GM21723 (cell line): Measurements from ENCODE around the gene KCNQ1OT1.
"Not testable (repeated sequence)": the region's sequence is repeated elsewhere in the genome, so short reads cannot be mapped to it uniquely, and the experiment has no call there.

Experiments used
- ATAC-seq: cut with Tn5 transposase; IDR thresholded peaks from one replicate; pipeline ENCODE4 v1.9.1; 2021; ENCODE audit warnings: mild to moderate bottlenecking, moderate library complexity; ENCODE audit not compliant: unreplicated experiment

Gene KCNQ1OT1

DNA sequence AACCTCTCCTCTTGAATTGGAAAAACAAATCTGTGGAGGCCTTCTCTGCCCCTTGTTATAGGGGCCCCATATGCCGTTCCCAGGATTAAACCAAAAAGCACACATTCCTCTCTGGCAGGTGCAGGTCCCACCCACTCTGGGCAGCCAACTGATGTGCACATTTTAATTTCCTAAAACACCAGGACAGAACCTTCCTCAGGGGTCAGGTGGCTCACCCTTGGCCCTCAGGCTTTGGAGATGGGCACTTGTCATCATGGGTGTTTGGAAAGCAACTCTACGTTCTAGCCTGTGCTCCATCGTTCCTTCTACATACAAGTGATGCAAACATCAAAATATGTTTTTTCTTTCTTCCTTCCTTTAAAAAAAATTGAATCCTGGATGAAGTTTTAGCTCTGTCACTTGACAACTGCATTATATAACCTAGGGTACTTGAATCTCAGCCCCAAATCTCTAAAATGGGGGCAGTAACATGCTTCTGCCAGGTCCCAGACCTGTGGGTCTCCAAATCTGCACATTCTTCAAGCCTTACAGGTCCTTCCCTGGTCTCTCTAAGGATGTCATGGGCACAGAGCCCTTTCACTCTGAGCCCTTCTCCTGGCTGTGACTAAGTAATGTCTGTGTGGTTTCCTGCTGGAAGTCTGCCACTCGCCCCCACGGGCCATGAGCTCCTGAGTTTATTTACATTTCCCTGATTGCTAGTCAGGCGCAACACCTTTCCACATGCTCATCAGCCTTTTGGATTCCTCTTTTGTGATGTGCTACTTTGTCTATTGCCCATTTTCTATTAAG is 43.8 kb downstream of the KCNQ1OT1 start:
- no peak for ATAC-seq

DNA sequence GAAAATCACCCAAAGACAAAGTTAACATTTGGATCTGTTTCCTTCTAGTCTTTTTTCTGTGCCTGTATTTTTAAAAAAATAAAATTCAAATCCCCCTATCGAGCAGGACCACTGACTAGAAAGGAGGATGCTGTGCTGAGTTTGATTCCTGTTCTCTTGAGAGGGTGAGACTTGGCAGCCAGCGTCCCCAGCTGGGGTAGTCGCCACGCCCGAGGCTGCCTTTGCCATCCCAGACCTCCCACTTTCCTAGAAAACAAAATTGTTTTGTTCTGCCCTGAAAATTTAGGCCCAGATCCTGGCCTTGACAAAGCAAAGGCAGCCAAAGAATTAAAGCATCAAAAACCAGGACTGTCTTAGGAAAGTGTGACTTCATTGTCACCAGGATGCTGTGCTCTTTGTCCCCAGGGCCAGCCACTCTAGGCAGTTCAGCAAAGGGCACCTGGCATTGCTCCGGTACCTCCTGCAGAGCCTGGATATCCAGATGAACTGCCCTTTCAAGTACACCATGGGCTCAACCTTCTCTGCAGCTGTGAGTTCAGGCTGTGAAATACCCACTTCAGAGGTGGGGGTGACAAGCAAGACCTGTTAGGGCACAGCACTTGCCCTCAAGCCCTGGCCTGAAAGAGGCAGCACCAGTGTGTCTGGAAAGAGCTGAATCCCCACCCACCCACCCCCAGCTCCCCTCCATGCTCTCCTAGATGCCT is 44.6 kb downstream of the KCNQ1OT1 start:
- no peak for ATAC-seq

DNA sequence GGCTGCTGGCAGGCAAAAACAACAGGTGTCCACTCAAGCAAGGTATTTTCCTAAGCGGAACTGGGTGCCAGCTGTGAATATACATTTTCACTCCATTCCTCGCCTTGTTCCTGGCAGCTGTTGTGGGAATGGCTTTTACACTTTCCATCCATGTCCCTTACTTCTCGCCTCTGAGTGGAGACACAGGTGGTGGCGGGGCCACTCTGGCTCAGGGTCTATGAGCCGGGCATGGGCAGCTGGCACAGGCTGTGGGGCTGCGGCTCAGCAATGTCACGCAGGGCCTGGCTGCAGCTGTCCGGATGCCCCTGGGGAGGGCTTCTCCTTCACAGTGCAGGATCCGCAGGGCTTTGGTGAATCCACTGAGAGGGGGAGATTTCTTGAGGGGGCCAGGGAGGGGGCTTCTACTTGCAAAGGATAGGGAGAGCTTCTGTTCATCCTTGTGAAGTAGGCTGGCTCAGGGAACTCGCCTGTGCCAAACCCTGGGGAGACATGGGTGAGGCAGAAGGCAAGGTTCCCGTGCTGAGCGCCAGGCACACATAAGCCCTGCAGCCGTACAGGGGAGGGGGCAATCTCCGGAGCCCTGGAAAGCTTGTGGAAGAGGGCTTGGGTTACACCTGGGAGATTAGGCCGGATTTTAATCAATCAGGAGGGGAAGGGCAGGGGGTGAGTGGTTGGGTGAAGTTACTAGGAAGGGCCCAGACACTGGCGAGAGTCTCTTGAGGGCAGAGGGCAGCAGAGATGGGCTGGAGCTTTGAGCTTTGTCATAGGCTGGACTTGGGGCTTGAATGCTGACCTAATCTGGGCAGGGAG is 45.7 kb downstream of the KCNQ1OT1 start:
- no peak for ATAC-seq

DNA sequence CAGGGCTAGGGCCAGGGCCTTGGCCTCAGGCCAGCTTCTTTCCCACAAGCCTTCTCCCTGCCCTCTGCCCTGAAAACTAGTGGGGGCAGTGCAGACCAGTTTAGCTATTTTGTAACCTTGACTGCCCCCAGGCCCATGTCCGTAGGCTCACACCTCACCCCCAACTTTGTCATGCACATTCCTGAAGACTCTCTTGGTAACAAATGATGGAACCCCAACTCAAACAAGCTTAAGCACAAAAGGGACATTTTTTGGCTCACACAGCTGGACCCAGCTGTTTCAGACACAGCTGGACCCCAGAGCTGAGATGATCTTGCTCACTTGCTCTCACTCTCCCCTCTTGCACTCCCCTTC is 46.6 kb downstream of the KCNQ1OT1 start:
- ATAC-seq, result no peak

DNA sequence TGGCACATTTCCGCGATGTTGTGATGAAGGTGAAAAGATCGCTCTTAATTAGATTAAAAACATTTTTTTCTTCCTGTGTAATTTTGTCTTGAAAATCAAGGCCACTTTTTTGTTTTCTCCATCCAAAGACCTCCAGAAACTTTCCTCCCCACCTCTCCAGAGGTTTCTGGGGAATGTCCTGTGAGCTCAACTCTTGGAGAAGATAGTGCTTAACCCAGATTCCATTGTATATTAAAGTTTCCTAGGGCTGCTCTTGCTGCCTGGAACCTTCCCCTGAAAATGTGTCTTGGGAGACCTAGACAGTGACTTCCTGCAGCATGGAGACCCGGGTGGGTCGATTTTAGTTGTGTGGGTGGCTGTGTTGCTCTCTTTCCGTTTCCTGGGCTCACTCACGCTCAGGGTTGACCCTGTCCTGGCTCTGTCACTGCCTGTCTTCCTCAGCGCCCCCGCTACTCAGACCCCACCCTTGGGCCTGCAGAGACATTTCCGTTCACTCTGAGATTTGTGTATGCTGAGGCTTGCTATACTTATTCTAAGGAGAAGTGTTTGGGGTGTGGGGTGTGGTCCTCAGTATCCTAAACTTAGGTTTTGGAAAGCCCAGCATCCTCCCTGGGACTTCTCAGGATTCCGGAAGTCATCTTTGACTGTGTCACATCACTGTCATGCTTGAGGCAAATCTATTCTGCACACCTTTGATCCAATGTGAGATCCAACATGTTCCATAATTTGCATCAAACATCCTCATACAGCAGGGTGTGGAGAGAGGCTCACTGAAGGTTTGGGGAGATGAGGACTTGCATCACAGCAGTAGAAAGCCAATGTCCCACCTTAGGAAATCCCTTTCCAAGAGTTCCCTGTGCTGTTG is 47.2 kb downstream of the KCNQ1OT1 start:
- ATAC-seq, result no peak

DNA sequence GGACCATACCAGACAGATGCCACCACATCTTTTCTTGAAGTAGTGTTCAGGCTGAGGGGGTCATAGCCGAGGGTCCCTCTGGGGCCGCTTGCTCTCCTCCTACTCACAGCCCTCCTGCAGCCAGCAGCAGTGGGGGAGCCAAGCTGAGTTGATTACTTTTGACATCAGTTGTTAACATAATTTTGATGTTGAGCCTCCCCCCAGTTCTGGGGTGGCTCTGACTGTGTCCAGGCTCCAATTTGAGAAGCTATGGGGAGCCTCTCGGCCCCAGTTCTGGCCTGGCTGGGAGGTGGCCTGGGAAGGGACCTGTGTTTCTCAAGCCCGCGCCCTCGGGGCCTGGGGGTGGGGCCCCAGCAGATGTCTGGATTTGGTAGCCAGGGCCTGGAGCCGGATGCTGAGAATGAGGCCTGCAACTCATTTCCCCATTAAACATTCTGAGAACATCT is 47.9 kb downstream of the KCNQ1OT1 start:
- ATAC-seq, result no peak

DNA sequence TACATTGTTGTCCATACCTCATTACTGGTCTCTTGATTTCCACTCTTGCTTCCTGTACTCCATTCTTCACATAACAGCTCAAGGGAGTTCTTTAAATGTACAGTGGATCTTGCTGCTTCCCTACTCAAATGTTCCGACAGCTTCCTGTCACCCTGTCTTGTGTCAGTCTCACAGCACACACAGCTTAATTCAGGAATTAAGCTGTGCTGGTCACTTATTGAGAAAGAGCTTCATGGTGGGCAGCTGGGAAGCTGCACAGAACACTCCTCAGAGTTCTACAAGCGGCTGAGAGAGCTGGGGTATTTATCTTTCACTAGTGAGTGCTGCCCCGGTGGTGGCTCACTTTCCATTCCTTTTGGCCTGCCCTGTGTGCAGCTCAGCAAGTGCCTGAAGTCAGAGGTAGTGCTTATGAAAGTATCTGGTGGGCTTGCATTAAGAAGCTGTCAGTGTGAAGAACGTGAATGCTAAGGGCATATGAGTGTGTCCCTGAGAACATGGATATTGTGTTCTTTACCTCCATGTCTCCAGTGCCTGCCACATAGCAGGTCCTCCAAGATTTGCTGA is 48.7 kb downstream of the KCNQ1OT1 start:
- ATAC-seq, result no peak

DNA sequence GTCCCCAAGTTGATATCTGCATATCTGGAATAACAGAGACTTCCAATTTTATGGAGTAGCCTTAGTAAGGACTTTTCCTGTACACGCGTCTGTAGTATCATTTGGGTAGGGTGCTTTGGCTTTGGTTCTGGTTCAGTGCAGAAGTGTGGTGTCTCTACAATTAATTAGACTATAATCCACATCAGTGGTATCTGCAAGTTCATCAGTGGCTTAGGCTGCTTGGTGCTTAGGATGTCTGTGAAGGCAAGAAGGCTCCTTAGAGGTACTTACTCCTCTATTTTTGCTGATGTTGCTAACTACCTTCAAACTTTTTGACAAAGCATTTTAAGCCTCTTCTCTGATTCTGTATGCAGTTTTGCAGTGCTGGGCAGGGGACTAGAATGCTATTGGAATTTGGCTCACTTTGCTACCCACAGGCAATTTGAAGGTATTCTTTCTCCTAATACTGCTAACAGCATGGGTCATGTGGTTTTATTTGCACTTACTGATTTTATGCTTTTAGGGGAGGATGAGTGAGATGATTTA is 49.4 kb downstream of the KCNQ1OT1 start:
- no peak for ATAC-seq

DNA sequence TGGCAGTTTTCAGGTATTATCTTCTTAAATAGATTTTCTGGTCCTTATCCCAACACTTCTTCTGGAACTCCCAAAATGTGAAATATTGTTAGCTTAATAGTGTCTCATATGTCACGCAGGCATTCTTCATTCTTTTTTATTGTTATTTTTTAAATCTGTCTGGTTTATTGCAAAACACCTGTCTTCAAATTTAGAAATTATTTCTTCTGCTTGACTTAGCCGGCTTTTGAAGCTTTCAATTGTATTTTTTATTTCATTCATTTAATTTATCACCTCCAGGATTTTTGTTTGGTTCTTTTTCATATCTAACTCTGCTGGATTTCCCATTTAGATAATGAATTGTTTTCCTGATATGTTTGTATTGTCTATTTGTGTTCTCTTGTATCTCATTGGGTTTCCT is 49.9 kb downstream of the KCNQ1OT1 start:
- ATAC-seq, result no peak

DNA sequence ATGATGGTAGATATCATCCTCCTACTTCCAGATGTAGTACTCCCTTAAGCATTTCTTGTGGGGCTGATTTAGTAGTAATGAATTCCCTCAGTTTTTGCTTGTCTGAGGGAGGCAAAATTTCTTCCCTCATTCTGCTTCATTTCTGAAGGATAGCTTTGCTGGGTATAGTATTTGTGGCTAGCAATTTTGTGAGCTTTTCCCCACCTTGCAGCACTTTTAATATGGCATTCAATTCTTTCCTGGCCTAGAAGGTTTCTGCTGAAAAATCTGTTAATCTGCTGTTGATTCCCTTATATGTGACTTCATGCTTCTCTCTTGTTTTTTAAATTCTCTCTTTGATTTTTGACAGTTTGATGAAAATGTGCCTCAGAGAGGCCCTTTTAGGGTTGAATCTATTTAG is 50.4 kb downstream of the KCNQ1OT1 start:
- ATAC-seq, result no peak

DNA sequence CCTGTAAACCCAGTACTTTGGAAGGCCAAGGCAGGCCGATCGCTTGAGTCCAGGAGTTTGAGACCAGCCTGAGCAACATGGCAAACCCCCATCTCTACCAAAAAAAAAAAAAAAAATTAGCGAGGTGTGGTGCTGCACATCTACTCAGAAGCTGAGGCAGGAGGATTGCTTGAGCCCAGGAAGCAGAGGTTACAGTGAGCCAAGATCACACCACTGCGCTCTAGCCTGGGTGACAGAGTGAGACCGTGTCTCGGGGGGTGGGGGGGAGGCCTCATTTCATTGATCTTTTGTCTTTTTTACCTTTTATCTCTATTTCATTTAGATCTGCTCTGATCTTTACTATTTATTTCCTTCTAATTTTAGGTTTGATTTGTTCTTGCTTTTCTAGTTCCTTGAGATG is 51.8 kb downstream of the KCNQ1OT1 start:
- ATAC-seq, result no peak

DNA sequence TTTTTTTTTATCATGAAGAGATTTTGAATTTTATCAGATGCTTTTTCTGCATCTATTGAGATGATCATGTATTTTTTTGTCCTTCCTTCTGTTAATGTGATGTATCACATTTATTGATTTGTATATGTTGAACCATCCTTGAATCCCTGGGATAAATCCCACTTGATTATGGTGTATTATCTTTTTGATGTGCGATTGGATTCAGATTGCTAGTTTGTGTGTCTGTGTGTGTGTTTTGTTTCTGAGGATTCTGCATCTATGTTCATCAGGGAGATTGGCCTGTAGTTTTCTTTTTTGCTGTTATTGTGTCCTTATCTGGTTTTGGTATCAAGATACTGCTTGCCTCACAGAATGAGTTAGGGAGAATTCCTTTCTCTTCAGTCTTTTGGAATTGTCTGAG is 52.6 kb downstream of the KCNQ1OT1 start:
- no peak for ATAC-seq

DNA sequence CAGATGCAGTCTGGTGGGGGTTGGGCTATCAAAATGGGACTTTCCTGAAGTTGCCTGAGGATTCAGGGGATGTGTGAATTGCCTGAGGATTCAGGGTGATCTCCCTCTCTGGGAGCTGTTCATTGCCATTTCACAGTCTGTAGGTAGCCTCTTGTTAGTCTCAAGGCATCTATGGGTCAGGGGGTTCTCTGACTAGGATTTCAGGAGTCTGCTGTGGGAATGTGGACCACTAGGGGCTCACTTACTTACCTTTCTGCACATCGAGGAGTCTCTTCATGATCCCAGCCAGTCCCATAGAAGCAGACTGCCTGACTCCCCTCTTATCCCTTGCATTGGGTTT is 54.0 kb downstream of the KCNQ1OT1 start:
- ATAC-seq, result no peak

DNA sequence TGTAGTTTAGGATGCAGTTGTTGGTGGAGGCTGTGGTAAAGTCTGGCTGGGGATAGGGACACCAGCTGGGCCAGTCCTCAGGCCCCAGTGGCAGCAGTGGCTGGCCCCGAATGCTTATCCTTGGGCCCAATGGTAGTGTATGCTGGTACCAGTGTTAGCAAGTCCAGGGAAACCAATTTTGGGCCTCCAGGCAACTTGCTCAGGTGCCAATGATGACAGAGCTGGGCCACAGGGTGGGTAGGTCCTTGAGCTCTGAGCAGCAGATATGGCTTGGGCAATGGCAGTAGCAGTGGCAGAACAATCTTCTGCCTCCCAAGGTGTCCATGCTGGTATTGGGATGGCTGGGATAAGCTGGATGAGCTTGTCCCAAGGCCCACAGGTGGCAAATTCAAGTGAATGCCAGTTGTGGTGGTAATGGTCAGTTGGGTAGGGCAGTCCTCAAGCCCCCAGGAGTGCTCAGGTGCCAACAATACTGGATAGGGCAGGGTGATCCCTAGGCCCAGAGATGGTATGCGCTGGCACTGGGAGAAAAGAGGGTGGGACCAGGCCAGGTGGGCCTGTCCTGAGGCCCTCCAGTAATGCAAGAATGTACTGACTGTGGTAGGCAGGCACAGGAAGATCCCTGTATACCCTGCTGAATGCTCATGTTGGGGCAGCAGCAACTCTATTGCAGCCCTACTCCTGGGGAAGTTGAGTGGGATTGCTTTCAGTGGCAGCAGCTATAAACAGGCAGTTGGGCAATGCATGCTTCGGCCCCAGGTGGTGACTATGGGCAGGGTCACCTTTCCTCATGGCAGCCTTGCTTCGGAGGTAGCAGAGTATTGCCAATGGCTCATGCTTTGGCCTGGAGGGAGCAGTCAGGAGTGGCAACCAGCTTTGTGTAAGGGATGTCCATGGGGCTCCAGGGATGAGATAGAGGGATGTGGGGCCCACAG is 54.7 kb downstream of the KCNQ1OT1 start:
- no peak for ATAC-seq

DNA sequence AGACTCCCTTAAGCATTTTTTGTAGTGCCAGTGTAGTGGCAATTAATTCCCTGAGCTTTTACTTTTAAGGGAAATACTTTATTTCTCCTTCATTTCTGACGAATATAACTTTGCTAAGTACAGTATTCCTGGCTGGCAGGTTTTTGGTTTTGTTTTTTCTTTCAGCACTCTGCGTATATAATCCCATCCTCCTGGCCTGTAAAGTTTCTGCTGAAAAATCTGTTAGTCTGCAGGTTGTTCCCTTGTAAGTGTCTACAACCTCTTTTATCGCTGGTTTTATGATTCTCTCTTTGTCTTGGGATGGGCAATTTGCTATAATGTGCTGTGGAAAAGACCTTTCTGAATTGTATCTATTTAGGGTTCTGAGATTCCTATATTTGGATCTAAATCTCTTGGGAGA is 56.0 kb downstream of the KCNQ1OT1 start:
- ATAC-seq, result no peak

DNA sequence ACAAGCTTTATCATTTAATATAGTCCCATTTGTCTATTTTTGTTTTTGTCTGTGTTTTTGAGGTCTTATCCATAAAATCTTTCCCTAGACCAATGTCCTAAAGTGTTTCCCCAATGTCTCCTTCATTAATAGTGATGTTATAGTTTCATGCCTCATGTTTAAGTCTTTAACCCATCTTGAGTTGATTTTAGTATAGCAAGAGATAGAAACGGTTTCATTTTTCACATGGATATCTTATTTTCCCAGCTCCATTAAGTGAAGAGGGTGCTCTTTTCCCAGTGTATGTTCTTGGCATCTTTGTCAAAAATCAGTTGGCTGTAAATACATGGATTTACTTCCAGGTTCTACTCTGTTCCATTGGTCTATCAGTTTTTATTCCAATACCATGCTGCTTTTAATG is 58.2 kb downstream of the KCNQ1OT1 start:
- no peak for ATAC-seq

DNA sequence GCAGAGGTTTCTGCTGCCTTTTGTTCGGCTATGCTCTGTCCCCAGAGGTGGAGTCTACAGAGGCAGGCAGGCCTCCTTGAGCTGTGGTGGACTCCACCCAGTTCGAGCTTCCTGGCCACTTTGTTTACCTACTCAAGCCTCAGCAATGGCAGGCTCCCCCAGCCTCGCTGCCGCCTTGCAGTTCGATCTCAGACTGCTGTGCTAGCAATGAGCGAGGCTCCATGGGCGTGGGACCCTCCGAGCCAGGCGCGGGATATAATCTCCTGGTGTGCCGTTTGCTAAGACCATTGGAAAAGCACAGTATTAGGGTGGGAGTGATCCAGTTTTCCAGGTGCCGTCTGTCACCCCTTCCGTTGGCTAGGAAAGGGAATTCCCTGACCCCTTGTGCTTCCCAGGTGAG is 60.0 kb downstream of the KCNQ1OT1 start:
- not testable (repeated sequence) for ATAC-seq

DNA sequence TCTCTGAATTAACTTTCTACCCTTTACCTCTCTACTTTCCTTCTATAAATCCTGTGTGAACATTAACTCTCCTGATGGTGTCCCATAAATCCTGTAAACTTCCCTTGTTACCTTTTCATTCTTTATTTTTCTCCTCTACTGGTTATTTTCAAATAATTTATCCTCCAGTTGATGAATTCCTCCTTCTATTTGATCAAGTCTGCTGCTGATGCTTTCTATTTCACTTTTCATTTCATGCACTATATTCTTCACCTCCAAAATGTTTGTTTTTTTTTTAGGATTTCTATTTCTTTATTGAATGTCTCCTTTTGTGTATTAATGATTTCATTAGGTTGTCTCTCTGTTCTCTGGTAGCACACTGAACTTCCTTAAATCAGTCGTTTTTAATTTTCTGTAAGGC is 68.6 kb downstream of the KCNQ1OT1 start:
- ATAC-seq, result no peak

DNA sequence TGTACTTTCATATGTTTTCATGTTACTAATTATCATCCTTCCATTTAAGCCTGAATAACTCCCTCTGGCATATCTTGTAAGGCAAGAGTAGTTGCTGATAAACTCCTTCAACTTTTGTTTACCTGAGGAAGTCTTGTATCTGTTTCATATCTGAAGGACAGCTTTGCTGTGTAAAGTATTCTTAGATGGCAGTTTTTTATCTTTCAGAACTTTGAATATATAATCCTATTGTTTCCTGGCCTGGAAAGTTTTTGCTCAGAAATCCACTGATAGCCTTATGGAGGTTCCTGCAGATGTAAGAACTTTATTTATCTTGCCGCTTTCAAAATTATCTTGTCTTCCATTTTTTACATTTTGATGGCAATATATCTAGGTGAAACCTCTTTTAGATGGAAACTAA is 69.1 kb downstream of the KCNQ1OT1 start:
- ATAC-seq, result no peak
